RPMI8226 (cell line): ENCODE results near the gene KLHL17.
A peak's percentile ranks its signal among the peaks of the same experiment; 100 is the strongest.

ENCODE experiments used
- DNase-seq: peaks from one replicate; pipeline ENCODE4 v3.0.0-alpha.2; 2015

The KLHL17 gene

DNA sequence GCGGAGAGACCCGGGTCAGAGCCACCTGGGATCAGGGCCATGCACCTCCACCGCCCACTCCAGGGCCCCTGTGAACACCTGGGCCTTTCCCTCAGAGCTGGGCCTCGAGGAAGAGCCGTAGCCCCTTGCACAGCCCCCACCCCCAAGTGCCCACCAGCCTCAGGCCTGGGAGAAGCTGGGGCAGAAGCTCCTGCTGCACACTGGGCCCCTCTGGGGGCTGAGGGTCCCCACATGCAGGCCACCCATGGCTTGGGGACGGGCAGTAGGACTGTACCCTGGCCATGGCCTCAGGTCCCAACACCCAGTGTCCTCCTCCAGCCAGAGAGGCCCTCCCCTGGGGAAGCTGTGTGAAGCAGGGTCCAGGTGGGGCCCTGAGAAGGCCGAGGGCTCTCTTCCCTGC lies 7.8 kb upstream of the KLHL17 start:
- no peak for DNase-seq

- no peak for DNase-seq
Observed at GRCh38 chr1:953524-954320, 6.7 kb upstream of the KLHL17 start.

DNA sequence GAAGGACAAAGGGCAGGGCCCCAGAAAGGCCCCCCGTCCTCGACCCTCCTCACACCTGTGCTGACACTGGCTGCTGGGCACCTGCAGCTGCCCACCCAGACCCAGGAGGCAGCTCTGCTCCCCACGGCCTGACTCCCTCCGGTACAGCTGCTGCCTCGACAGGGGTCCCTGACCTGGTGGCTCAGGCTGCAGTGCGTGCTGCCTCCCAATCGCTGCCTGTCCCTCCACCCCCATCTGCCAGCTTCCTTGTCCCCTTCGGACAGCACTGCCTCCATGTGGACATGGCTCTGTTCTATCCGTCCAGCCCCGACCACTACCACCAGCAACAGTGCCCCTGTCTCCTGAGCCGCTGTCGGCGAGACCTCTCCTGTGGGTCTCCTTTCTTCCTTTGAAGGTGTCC lies 5.5 kb upstream of the KLHL17 start:
- no peak for DNase-seq

DNA sequence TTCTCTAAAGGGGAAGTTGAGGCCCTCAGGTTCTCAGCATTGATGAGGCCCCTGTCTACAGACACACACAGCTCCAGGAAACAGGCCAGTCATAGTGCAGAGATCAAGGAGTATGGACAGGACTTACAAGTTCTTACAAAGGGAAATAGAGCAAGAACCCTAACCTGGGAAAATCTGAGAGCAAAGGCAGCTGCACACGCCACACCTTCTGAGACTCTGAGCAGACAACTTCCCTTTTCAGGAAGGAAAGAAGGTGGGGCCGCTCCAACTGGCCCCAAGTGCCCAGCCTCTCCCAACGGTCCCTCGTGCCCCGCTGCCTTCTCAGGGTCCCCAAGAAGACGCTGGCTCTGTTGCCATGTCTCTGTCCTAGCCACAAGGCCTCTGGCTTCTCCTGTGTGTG lies 4.9 kb upstream of the KLHL17 start:
- no peak for DNase-seq

DNA sequence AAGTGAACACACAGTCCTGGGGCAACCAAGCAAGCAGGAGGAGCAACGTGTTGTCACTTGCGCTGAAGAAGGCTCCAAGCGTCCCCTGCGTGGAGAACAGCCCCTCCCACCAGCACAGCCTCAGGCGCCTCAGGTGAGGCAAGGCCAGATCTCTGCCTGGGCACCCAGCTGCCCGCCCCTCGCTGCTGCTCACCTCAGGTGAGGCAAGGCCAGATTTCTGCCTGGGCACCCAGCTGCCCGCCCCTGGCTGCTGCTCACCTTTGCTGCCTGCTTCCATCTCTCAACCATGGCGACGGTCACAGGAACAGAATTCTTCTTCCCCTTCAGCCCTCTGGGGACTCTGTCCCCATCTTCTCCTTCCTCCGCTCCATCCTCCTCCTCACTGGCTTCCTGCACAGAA lies 3.7 kb upstream of the KLHL17 start:
- DNase-seq: no peak

DNA sequence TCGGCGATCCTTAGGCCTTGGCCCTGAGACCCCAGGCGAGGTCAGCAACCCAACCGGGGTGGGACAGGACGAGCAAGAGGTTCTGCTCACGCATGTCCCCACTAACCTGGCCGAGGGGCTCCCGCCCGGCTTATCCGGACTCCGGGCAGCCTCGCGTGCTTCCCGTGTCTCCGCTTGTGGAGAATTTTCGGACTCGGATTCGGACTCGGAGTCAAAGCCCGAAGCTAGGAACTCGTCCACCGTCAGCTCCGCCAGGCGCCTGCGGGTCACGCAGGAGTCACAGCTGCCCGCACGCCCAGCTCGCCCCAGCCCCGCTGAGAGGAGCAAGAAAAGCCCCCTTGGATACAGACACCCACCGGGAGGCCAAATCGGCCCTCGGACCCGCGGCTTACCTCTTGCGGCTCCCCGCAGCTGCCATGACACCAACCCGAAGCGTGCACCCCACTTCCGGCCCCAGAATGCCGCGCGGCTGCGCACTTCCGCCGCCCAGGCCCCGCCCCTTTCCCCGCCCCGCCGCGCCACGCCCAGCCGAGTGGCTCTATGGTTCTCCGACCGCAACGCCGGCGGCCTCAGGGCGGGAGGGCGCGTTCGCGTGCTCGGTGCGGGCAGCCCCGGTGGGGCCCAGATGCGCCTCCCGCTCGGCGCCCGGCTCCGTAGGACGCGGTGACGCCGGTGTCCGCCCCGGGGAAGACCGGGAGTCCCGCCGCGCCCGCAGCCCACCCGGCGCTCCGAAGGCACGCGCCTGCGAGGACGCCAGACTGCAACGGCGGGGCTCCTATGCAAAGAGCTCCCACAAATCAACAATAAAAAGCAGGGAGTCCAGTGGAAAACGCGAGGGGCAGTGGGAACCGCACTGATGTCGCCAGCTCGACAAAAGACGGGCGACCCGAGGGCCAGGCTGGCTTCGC lies 1.3 kb upstream of the KLHL17 start, which contains the start of gene NOC2L:
TSS of gene NOC2L (minus strand) at position 434 of the 908 bp plus-strand sequence. CDS start at position 418, 16 bp downstream.
- DNase-seq: peak; percentile 96

- no peak for DNase-seq
Observed at GRCh38 chr1:959731-960362, 537 bp upstream of the KLHL17 start.

GRCh38 chr1:961132-961669 lies 817 bp downstream of the KLHL17 start:
- no peak for DNase-seq

- no peak for DNase-seq
Observed at GRCh38 chr1:962381-963300, 2.3 kb downstream of the KLHL17 start.

DNA sequence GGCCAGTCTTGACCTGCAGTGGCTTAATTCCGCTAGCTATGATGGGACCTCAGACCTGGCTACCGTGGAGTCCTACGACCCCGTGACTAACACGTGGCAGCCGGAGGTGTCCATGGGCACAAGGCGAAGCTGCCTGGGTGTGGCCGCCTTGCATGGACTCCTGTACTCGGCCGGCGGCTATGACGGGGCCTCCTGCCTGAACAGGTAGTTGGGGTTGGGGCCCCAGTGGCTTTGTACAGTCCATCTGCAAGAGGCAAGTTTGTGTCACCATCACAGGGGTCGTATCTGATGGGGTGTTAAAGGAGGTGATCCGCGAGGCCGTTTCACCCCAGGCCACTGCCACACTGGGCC lies 2.9 kb downstream of the KLHL17 start:
- DNase-seq: no peak

GRCh38 chr1:963746-964525 lies 3.6 kb downstream of the KLHL17 start:
- DNase-seq: no peak

DNA sequence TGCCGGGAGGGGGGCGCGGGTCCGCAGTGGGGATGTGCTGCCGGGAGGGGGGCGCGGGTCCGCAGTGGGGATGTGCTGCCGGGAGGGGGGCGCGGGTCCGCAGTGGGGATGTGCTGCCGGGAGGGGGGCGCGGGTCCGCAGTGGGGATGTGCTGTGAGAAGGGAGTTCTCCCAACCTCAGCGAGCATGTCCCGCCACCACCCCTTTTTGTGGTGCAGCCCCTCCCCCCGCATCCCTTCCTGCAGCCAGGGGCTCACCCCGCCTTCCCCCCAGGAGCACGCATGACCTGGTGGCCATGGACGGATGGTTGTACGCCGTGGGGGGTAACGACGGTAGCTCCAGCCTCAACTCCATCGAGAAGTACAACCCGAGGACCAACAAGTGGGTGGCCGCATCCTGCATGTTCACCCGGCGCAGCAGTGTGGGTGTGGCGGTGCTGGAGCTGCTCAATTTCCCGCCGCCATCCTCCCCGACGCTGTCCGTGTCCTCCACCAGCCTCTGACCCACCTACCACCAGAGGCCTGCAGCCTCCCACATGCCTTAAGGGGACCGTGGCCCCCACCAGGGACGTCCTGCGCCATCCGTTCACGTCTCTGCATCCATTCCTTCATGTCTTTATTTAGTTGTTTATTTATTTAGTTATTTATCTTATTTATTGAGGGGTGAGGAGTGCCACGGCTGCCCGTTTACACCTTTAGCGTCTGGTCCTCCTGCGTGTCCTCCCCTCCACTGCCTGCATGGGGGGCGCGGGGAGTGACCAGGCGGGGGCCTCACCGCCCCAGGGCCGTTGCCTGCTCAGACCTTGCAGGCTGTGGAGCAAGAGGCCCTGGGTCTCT lies 4.5 kb downstream of the KLHL17 start:
- no peak for DNase-seq

DNA sequence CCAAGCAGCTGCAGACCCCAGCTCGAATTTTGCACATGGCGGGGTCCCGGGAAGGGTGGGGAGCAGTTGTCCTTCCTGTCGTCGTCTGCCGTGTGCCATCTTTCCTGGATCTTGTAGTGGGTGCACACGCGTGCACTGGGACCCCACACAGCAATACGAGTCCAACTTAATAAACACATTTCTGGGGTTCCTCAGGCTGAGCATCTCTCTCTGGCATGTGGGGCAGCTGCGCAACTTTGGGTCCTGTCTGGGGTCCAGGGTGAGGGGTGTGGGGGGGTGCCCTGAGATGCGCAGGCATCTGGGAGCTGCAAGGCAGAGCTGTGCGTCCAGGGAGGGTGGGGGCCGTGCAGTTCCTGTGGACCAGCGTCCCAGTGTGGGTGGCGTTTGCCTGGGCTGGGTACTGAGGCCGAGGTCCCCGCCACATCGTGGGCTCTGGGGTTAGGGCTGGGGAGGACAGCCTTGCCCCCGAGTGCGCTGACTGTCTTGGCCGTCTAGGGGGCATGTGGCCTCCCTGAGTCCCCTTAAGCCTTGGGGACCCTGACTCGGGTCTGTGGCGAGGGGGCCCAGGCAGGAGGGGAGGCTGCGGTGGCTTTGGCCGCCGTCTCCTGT lies 5.2 kb downstream of the KLHL17 start:
- no peak for DNase-seq

DNA sequence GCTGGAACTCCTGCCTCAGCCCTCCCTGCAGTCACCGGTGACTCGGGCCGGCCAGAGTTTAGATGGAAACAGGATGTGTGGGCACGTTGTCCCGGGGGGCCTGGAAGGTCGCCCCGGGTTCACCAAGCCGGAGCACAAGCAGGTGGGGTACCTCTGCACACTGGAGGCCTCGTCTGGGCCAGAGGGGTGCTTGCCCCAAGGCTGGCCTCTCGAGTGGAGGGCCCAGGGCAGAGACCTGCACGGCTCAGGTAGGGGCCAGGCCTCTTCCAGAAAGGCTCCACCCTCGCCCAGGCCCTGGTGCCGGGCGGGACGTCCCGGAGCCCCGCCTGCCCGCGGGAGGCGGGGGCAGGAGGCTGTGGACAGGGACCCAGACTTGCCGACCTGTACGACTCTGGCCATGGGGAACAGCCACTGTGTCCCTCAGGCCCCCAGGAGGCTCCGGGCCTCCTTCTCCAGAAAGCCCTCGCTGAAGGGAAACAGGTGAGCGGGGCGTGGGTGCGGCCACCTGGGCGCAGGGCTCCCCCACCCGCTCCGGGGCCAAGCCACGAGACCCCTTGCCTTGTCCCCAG lies 5.8 kb downstream of the KLHL17 start, which contains the start of gene PLEKHN1:
TSS of gene PLEKHN1 (plus strand) at position 348 of the 569 bp plus-strand sequence. CDS start at position 398, 50 bp downstream.
- DNase-seq: peak; percentile 89

- DNase-seq: peak; percentile 92
Observed at GRCh38 chr1:966704-967300, 6.4 kb downstream of the KLHL17 start.

GRCh38 chr1:967466-968343 lies 7.3 kb downstream of the KLHL17 start:
- DNase-seq: no peak

DNA sequence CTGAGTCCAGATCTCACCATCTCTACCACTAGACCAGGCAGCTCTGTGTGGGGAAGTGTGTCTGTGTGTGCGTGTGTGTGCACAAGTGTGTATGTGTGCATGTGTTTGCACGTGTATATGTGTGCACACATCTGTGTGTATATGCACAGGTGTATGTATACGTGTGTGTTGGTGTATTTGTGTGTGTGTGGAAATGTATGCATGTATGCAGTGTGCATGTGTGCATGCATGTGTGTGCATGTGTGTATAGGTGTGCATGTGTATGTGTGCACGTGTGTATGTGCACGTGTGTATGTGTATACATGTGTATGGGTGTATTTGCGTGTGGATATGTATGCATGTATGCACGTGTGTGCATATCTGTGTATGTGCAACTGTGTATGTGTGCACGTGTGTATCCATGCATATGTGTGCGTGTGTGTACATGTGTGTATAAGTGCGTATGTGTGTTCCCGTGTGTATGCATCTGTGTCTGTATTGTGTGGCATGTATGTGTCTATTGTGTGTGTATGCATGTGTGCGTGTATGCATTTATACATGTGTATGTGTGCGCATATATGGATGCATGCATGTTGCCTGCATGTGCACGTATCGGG lies 9.0 kb downstream of the KLHL17 start:
- no peak for DNase-seq
